Measurements from ENCODE around the gene PLEKHB2. TPM values are rescaled to one million over a fixed set of nuclear protein-coding genes. Genes with fewer than 3 reads are reported as not detected.
A peak's percentile ranks its signal among the peaks of the same experiment; 100 is the strongest.

The PLEKHB2 gene
- total and polyA plus RNA-seq, 9 of the 15 experiments (the other 6 are each of a cell fraction or from before 2014, with no cell fraction given), result 41.3 to 71.5 (median 50.2) TPM

- FAIRE-seq, result no peak
- H3K36me3 ChIP-seq (ENCODE audit: control insufficient read depth, insufficient read depth, low read length), result peaks cover 70% of the 10 kb centered on the region; the same call in 2 of the 3 replicates
These were observed 27.6 kb downstream of the PLEKHB2 start for GRCh38 chr2:131132729-131133128.

More at GRCh38 chr2:131132729-131133128, 27.6 kb downstream of the PLEKHB2 start:
- 0 out of 6 replicates have a peak, but pooled peaks of 1 of the 3 experiments have one; percentile 3 for TF ChIP-seq CTCF (IDR thresholded peaks at IDR 0.05 in 2 of 3, conservative IDR thresholded peaks at IDR 0.05 in 1 of 3; ENCODE audit: insufficient read depth in 2 of 3, low read depth in 1 of 3, low read length in 3 of 3)
- no peak for TF ChIP-seq CCAR2 (IDR thresholded peaks at IDR 0.05; ENCODE audit: low read depth, low read length)
- no peak overlapping the region for H2AFZ ChIP-seq (ENCODE audit: low read depth, low read length)
- ATAC-seq (peak; percentile 75), DNase-seq (ENCODE audit: extremely low read depth in 1 of 4, low spot score in 3 of 4) (no peak)
- H3K4me3 ChIP-seq, result no peak overlapping the region
- no peaks in the 10 kb centered on the region for H3K9me3 ChIP-seq (replicated peaks; ENCODE audit: control insufficient read depth, insufficient read depth, low read depth, low read length)
- WGBS (ENCODE audit: insufficient coverage, low coverage, missing lambda C conversion rate), result 84% methylated on average over 7 of the region's 8 CpGs
- H3K9ac ChIP-seq (ENCODE audit: insufficient read depth in 1 of 2, low read depth in 2 of 2, low read length in 2 of 2), result 0 out of 4 replicates have a peak overlapping the region, but pooled peaks of 1 of the 2 experiments have one; percentile 28
- ChIA-PET CTCF (ENCODE audit: low intra/inter-chr PET ratio) (no interaction called here), POLR2A (interaction anchor here (2.6 kb wide), 1 partner anchor 40 kb away, joined by 9 read pairs; the partner anchor contains the start of gene FAM168B)
- peaks cover 7% of the 10 kb centered on the region for H3K79me2 ChIP-seq (ENCODE audit: control insufficient read depth, insufficient read depth, low read length)
- H3K9me1 ChIP-seq (ENCODE audit: control insufficient read depth, insufficient read depth, low read length), result no peaks in the 10 kb centered on the region
- H3K4me2 ChIP-seq (ENCODE audit: insufficient read depth, low read length), result no peak overlapping the region
- H3K27me3 ChIP-seq (ENCODE audit: control insufficient read depth in 2 of 2, insufficient read depth in 2 of 2, low read length in 2 of 2), result no peaks in the 10 kb centered on the region
- H4K20me1 ChIP-seq (replicated peaks; ENCODE audit: control insufficient read depth, insufficient read depth, low read length), result no peaks in the 10 kb centered on the region
- no TSS peak for BruUV-seq (replicated peaks)
- in situ Hi-C loops (cut with MboI) (no loop called here), intact Hi-C loops (cut with micrococcal nuclease) (no loop called here)
- no peak overlapping the region for H3K27ac ChIP-seq (ENCODE audit: extremely low read depth, low read depth, low read length)
- H3K4me1 ChIP-seq (replicated peaks in 1 of 2; ENCODE audit: control insufficient read depth in 2 of 2, insufficient read depth in 2 of 2, low read length in 2 of 2), result peaks cover 0 to 4% of the 10 kb centered on the region in 2 experiments; a peak in 2 of 5 replicates
